ENCODE data around the gene SRRM1. TPM values are rescaled to one million over a fixed set of nuclear protein-coding genes. Genes with fewer than 3 reads are reported as not detected.

The SRRM1 gene
- total and polyA plus RNA-seq, 10 of the 15 experiments (the other 5 are each of a cell fraction or from before 2014, with no cell fraction given): 36.8 to 285 (median 126) TPM

GRCh38 chr1:24695202-24695974 lies 52.3 kb downstream of the SRRM1 start:
- Histone ChIP-seq H3K9ac (ENCODE audit: control insufficient read depth, insufficient read depth, low read length) (no peak overlapping the region; the same call in 1 of the 2 replicates), H3K27me3 (replicated peaks in 1 of 2; ENCODE audit: control insufficient read depth in 2 of 2, insufficient read depth in 2 of 2, low read length in 1 of 2) (no peaks in the 10 kb centered on the region), H3K36me3 (ENCODE audit: control insufficient read depth in 2 of 2, insufficient read depth in 2 of 2, low read length in 1 of 2) (no peaks in the 10 kb centered on the region), H3K9me3 (replicated peaks; ENCODE audit: control insufficient read depth, insufficient read depth, low read length) (no peaks in the 10 kb centered on the region), H3K4me1 (ENCODE audit: control insufficient read depth, insufficient read depth, low read length) (peaks cover 27% of the 10 kb centered on the region), H3K79me2 (ENCODE audit: control insufficient read depth, insufficient read depth, low read length) (no peaks in the 10 kb centered on the region), H2AFZ (ENCODE audit: control insufficient read depth, low read depth, low read length) (peak overlapping the region; percentile 87), H3K4me2 (ENCODE audit: control insufficient read depth, insufficient read depth) (peak overlapping the region; percentile 18; the same call in 1 of the 2 replicates), H3K27ac (ENCODE audit: control insufficient read depth, insufficient read depth) (peak overlapping the region; percentile 37), H3K4me3 (no peak overlapping the region), H4K20me1 (ENCODE audit: control insufficient read depth, insufficient read depth) (no peaks in the 10 kb centered on the region)
- BruUV-seq (replicated peaks): no TSS peak
- DNase-seq (ENCODE audit: low read depth, low spot score): no peak
- ChIA-PET CTCF (interaction anchor here (0.6 to 24.4 kb wide), 11 partner anchors 19 to 252 kb away, joined by 3 to 655 read pairs (median 5); partner anchors contain the start of gene CLIC4), RAD21 (ENCODE audit: unreplicated experiment) (interaction anchor here (1.0 to 9.6 kb wide), 11 partner anchors 10 to 135 kb away, joined by 3 to 377 read pairs (median 10); partner anchors contain the start of gene CLIC4), POLR2A (interaction anchor here (1.1 to 4.0 kb wide), 5 partner anchors 37 to 76 kb away, joined by 3 to 29 read pairs (median 4); partner anchors contain the start of gene CLIC4), SMC1A (ENCODE audit: uncharacterized antibody, unreplicated experiment) (interaction anchor here (1.1 to 8.4 kb wide), 18 partner anchors 11 to 136 kb away, joined by 3 to 92 read pairs (median 8); partner anchors contain the start of gene CLIC4)
- 38% methylated on average over 7 of the region's 7 CpGs for WGBS (ENCODE audit: insufficient coverage, insufficient replicate concordance, low lambda C conversion rate, missing lambda C conversion rate)
- peak; percentile 73 for ATAC-seq
- TF ChIP-seq, protein P1, sequence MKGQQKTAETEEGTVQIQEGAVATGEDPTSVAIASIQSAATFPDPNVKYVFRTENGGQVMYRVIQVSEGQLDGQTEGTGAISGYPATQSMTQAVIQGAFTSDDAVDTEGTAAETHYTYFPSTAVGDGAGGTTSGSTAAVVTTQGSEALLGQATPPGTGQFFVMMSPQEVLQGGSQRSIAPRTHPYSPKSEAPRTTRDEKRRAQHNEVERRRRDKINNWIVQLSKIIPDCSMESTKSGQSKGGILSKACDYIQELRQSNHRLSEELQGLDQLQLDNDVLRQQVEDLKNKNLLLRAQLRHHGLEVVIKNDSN (IDR thresholded peaks at IDR 0.05; ENCODE audit: borderline replicate concordance, extremely low read length, insufficient read depth, low read depth, low read length): no peak
- peak; percentile 65 for TF ChIP-seq GABPA (IDR thresholded peaks at IDR 0.05; ENCODE audit: low read depth)
- no peak for TF ChIP-seq CREM (IDR thresholded peaks at IDR 0.05; ENCODE audit: low read depth)
- TF ChIP-seq MEF2B (IDR thresholded peaks at IDR 0.05; ENCODE audit: partially characterized antibody, poor library complexity, severe bottlenecking): no peak
- TF ChIP-seq ZBTB40 (IDR thresholded peaks at IDR 0.05; ENCODE audit: borderline replicate concordance): peak; percentile 41; the same call in 1 of the 2 replicates
- TF ChIP-seq SRF (IDR thresholded peaks at IDR 0.05; ENCODE audit: low read depth in 2 of 2, low read length in 2 of 2): 0 out of 4 replicates have a peak, but pooled peaks of 1 of the 2 experiments have one; percentile 31
- in situ Hi-C loops (cut with MboI) (no loop called here), intact Hi-C loops (cut with micrococcal nuclease; ENCODE audit: unreplicated experiment) (no loop called here)
- peak; percentile 52 for FAIRE-seq
